Dedifferentiated amniotic fluid mesenchymal stem cell (primary cell): ENCODE data around the gene FAM240A.
"Not testable (repeated sequence)": the region's sequence is repeated elsewhere in the genome, so short reads cannot be mapped to it uniquely, and the experiment has no call there.

Source experiments
- DNase-seq: peaks from one replicate; pipeline ENCODE4 v3.0.0-alpha.2; 2016; ENCODE audit errors: extremely low spot score

The FAM240A gene

DNA sequence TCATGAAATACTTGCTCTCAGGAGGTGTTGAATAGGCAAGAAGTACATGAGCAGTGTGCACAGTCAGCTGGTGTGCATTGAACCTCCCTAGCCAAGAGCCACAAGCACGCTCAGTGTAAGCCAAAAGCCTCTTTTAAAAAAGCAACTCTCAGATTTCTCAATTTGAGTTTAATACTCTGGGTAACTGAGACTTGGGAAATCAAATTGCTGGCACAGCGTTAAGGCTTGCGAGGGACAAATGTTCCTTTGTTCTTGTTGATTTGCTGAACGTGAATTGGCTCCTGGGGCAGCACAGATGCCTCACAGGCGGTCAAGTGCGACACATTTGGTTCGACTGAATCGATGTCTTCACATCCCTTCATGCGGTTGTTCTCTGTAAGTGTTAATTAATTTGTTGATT, at the start of gene FAM240A:
Gene FAM240A (plus strand): TSS at position 202 of the 400 bp plus-strand sequence. CDS start 159 bp downstream, at position 361.
- no peak for DNase-seq

GRCh38 chr3:46564190-46565021, 47.9 kb upstream of the FAM240A start:
- DNase-seq = no peak

DNA sequence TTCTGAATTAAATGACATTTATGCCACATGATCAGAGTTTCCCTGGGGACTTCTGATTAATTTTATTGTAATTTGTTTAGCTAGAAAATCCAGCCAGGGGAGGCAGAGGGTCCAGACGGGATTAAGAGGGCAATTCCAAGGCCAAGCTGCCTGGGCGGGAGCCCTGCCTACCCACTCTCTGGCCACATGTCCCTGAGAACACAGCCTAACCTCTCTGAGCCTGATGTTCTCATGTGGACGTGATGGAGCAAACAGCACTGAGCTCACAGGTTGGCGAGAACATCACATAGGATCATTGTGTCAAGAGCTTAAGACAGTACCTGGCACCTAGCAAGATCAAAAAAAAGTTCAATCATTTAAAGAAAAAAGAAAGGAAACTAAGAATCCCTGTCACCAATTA, 47.2 kb upstream of the FAM240A start:
- DNase-seq = no peak

DNA sequence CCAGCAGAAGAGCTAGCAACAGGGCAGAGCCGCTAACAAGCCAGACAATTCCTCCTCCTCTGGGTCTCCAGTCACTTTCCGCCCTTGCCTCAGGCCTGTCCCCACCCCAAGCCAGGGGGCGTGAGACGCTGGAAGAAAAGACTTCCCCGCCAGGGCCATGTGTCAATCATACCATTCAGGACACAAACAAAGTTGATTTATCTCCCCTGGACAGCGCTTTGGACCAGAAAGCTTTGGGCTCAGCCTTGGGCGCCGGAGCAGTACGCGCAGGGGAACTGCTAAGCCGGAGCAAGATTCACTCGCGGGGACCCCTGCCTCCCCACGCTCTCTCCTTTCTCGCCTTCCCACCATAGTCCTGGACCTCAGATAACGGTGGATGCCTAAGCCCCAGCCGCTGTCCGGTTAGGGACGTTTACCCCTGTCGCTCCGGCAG, 46.7 kb upstream of the FAM240A start:
- no peak for DNase-seq

GRCh38 chr3:46566040-46566641, 46.2 kb upstream of the FAM240A start, which contains the start of gene LRRC2:
LRRC2 (minus strand) TSS chr3:46566302; CDS start chr3:46551591, 14,711 bp downstream.
- peak; percentile 60 for DNase-seq

DNA sequence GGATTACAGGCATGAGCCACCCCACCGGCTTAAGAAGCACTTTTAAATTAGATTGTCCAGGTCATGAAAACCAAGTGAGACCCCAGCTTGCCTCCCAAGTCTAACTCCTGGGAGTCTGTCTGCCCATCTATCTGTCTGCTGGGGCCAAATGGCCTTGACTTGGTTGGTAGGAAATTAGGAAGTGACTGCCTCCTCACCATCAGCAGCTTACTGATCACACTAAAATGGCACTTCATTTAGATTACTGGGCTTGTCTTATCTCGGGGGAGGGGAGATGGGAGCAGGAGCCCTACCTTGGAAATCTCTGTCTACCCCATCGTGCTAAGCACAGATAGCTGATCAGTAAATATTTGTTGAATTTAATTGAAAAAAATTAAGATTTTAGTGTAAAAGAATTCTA, 40.6 kb upstream of the FAM240A start:
- no peak for DNase-seq

- no peak for DNase-seq
Measured at GRCh38 chr3:46573701-46574100, 38.6 kb upstream of the FAM240A start.

- DNase-seq = no peak
Measured at GRCh38 chr3:46574243-46574646, 38.1 kb upstream of the FAM240A start.

DNA sequence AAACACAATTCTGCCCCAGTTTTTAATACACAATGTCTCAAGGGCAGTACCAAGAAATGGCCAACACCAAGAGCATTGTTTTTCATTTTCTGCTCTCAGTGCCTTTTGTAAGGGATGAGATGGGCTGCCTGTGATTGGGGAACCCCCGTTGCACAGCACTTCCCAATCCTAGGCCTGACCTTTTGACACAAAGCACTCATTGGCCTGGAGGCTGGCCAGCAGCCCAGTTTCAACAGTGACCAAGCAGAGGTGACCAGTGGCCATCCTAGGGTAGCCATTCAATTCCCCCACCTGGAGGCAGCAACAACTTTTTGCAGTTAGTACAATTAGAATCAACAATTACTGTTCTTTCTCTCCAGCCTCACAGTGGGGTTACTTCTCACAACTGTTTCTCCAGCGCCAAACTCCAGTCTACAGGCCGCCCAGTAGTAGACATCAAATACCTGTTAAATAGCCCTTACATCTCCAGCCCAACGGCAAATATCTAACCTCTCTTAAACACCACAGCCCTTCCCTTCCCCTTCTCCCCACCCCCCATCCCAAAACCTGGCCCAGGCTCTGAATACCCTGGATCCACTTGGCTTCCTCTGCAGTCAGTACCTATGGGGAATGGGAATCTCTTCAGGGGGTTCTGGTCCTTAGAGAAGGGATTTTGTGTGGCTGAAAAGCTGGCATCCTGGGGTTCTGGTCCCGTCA, 37.3 kb upstream of the FAM240A start:
- no peak for DNase-seq

GRCh38 chr3:46575577-46576222, 36.6 kb upstream of the FAM240A start:
- no peak for DNase-seq

GRCh38 chr3:46576386-46576785, 35.9 kb upstream of the FAM240A start:
- no peak for DNase-seq

- no peak for DNase-seq
Measured at GRCh38 chr3:46576879-46577278, 35.4 kb upstream of the FAM240A start.

- not testable (repeated sequence) for DNase-seq
Measured at GRCh38 chr3:46577580-46578249, 34.6 kb upstream of the FAM240A start.

DNA sequence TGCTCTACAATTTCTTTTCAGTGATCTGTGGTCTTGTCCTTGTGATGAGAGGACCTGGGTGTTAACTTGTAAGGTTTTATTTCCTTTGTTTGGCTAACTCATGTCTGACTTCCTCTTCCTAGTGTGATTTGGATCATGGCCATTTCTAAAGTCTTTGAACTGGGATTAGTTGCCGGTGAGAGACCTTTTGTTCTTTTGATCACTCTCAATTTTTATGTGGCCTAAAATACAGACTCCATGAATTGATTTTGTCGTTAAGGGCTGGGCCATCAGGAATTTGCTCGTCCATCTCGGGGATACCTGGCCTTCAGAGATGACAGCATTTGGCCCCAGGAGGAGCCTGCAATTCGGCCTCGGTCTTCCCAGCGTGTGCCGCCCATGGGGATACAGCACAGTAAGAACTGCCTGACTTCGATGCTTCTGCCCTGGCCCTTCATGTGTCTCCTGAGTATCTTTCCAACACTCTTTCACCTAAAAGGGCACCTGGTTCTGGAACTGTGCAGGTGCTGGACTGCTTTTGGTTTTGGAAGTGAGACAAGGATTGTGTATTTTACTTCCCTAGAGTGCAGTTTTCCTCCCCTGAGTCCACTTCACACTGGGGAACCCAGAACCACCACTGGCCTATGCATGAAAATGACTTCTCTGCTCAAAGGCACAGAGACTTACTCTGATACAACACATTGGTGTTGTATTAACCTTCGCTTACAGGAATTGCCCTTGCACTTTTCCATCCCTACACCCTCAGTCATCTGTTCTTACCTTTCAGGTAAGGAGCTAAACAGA, 33.2 kb upstream of the FAM240A start:
- no peak for DNase-seq

DNA sequence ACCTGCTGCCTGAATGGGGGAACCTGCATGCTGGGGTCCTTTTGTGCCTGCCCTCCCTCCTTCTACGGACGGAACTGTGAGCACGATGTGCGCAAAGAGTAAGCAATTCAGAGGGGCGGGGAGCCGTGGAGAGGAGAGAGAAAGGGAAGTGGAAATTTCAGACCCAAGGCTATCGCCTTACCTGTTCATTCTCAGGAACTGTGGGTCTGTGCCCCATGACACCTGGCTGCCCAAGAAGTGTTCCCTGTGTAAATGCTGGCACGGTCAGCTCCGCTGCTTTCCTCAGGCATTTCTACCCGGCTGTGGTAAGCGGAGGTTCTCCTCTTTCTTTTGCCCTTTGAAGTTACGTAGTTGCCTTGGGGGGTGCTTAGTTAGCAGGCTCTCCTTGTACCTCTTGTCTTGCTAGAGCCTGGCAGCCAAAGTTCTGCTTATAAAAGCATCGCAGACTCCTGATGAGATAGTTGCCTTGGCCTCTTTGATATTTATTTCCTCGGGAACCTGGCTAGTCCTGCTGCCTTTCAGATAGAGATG, 32.5 kb upstream of the FAM240A start:
- no peak for DNase-seq

GRCh38 chr3:46580675-46581074, 31.6 kb upstream of the FAM240A start:
- no peak for DNase-seq

DNA sequence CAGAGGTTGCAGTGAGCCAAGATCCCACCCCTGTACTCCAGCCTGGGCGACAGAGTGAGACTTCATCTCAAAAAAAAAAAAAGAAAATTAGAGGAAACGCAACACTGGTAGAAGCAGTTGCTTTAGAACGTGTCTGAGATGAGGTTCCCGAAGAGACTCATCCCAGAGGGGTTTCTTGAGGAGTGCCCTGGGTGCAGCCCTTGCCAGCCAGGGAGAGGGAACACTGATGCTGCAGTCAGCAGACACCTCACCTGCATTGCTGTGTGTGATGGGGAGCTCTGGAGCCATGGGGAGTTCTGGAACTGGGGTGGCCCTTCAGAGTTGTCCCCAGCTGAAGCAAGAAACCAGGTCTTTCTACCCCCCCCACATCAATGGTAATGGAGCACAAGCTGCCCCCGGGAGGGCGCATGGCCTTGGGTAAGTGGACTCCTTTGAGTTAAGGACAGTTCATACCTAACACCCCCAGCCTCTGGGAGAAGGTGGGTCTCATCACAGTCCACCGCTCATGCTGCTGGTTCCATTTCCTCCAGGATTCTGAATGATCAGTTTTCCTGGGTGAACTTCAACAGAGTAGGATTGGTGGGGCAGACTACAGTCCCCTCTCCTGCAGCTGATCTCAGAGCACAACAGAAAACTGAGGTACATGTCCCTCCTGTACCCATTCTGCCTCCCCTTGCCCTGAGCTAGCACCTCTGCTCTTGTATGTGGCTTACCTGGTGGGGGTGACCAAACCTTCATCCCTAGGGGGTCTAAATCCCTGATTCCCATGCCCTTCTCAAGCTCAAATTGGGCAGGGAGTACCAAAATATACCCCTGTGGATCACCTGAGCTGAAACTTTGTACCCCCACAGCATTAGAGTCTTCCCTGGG, 27.5 kb upstream of the FAM240A start:
- no peak for DNase-seq

DNA sequence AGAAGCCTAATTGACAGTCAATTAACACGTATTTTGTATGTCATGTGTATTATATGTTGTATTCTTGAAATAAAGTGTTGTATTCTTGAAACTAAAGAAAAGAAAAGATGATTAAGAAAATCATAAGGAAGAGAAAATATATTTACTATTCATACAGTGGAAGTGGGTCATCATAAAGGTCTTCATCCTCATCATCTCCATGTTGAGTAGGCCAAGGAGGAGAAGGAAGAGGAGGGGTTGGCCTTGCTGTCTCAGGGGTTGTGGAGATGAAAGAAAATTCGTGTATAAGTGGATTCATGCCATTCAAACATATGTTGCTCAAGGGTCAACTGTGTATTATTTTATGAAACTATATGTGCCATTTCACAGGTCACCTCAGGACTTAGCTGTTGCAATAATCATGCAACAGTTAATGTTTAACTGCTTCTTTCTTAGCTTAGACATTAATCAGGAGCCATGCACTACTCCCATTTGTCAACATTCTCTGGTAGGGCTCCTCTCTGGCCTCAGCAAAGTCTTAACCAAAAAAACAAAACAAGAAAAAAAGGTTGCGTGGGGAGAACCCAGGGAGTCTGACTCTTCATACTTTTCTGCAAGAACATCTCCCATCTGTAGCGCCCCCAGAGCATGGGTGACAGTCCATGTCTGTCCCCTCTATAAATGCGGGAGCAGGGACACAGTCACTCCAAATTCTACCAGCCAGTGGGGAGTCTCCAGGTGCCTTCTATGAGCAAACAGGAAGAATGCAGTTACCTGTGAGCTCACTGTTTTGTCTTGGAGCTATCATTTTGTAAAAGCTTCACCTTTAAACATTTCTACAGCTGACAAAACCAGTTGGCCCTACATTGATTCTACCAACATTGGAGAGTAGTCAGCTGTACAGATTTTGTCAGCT, 26.3 kb upstream of the FAM240A start:
- no peak for DNase-seq
